Amniotic stem cell (primary cell): Measurements from ENCODE around the gene TXNDC16.
"Not testable (repeated sequence)": the region's sequence is repeated elsewhere in the genome, so short reads cannot be mapped to it uniquely, and the experiment has no call there.

Experiments
- DNase-seq: peaks from one replicate; lab custom pipeline; 2025; lab: John Stamatoyannopoulos, UW

The TXNDC16 gene

DNA sequence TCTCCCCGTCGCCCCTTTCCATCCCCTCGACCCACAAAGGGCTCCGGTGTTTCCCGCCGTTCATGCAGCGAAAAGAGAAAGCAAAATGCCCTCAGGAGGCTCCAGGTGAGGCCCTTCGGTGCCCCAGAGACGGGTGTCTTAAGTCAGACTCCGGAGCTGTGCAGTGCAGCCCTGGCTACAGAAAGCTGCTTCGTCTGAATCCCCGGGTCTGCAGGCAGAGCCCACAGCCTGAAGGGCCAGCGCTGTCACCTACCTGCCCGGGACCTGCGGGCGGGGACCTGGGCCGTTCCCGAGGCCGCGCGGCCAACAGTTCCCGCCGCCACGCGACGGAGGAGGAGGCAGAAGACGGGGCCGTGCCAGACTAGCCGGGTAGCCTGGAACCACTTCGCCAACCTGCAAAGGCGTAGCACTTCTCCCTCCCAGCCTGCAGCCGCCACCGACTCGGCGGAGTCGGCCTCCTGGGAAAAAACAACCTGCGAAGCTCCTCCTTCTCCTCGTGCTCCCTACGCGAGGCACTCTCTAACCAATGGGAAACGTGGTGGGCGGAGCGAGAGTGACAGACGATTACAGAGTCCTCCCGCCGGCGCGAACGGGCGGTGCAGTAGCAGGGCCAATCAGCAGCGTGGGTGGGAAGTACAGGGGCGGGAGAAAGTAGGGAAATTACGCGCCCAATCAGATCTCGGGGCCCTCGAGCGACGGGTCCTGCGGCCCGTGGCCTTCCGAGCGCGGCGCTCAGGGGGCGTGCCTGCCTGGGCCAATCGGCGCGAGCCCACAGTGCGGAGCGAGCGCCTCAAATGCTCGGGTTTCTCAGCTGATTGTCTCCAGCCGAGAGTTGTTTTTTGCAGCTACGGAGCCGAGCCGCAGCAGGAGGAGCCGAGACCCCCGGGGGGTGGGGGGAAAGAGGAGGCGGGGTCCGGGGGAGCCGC lies at the start of gene TXNDC16, which contains the start of gene GPR137C:
Gene TXNDC16 (minus strand): TSS at position 443 of the 926 bp plus-strand sequence. CDS start 8,948 bp downstream, outside the sequence.
Gene GPR137C (plus strand): TSS at position 774 of the 926 bp plus-strand sequence. CDS start 312 bp downstream, outside the sequence.
- DNase-seq = peak; percentile 99

DNA sequence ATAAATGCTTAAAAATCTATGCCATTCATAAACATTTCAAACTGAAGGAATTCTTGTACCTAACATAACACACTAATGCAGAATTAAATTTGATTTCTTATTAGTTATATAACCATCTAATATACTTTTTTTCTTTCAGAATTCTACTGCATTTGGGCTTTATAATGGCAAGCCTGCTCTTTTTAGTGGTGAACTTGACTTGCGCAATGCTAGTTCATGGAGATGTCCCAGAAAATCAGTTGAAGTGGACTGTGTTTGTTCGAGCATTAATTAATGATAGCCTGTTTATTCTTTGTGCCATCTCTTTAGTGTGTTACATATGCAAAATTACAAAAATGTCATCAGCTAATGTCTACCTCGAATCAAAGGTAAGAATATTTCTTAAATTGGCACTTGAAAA lies 47.7 kb upstream of the TXNDC16 start:
- no peak for DNase-seq

DNA sequence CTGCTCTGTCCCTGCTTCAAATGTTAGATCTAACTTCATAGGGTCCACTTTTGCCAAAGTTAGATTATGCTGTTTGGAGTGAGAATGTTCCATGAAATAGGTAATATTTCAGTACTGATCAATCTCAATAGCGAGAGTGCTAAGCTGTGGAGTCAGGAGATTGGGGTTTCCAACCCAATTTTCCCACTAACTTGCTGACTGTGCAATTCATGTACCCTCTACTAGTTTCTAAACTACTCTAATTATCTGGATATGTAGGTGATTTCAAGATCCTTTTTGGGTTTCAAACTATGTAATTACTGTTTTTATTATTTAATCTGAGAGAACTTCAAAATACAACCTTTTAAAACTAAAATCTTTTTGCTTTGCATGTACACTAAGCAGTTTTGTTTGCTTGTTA lies 46.3 kb upstream of the TXNDC16 start:
- DNase-seq = no peak

DNA sequence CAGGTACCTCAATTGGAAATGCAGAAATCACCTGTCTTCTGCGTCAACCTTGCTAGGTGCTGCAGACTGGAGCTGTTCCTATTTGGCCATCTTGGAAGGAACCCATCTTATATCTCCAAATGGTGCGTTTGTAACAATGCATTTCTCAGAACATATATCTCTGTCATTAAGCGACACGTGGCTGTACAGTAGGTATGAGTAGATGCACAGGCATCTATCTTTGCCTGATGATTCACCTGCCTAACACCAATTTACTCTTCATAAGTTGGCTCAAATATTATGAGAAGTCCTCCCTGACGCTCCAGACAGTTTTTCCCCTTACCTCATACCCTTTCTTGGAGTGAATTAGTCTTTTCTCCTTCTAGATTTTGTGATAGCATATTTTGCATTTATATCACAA lies 44.6 kb upstream of the TXNDC16 start:
- no peak for DNase-seq

DNA sequence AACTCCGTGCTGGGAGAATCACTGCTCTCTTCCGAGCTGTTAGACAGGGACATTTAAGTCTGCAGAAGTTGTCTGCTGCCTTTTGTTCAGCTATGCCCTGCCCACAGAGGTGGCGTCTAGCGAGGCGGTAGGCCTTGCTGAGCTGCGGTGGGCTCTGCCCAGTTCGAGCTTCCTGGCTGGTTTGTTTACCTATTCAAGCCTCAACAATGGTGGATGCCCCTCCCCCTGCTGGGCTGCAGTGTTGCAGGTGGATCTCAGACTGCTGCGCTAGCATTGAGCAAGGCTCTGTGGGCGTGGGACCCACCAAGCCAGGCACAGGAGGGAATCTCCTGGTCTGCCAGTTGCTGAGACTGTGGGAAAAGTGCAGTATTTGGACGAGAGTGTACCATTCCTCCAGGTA lies 44.0 kb upstream of the TXNDC16 start:
- DNase-seq = no peak

DNA sequence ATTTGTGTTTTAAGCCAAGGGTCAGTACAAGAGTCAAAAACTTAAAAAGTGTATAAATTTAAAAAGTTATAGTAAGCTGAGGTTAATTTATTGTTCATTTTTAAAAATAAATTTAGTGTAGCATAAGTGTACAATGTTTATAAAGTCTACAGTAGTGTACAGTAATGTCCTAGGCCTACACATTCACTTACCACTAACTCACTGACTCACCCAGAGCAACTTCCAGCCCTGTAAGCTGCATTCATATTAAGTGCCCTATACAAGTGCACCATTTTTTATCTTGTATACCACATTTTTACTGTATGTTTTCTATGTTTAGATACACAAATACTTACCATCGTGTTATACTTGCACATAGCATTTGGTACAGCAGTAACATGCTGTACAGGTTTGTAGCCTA lies 38.0 kb upstream of the TXNDC16 start:
- no peak for DNase-seq

GRCh38 chr14:52589646-52590045 lies 37.3 kb upstream of the TXNDC16 start:
- DNase-seq = no peak

GRCh38 chr14:52583544-52583943 lies 31.2 kb upstream of the TXNDC16 start:
- DNase-seq = no peak

GRCh38 chr14:52575858-52576257 lies 23.6 kb upstream of the TXNDC16 start:
- no peak for DNase-seq

DNA sequence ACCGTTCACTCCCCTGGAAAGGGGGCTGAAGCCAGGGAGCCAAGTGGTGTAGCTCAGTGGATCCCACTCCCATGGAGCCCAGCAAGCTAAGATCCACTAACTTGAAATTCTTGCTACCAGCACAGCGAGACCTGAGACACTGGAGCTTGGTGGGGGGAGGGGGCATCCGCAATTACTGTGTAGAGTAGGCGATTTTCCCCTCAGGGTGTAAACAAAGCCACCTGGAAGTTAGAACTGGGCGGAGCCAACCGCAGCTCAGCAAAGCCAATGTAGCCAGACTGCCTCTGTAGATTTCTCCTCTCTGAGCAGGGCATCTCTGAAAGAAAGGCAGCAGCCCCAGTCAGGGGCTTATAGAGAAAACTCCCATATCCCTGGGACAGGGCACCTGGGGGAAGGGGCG lies 16.1 kb upstream of the TXNDC16 start:
- DNase-seq = not testable (repeated sequence)

DNA sequence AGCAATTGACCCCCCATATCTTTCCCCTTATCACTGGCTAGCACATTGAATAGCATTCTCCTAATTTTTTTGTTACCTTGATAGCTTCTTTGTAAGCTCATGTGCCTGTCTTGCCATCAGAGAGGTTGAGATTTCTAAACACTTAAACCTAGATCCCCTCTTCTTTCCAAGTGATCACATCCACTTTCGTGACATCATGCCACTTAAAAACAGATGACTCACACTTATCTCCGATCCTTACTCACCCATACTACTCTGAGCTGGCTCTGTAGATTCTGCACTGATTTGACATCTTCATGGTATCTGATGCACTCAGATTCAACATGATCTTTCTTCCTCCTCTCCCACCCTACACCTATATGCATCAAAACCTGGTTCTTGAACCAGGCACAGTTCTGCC lies 10.8 kb upstream of the TXNDC16 start:
- DNase-seq = no peak

GRCh38 chr14:52558688-52559087 lies 6.4 kb upstream of the TXNDC16 start:
- DNase-seq = no peak

DNA sequence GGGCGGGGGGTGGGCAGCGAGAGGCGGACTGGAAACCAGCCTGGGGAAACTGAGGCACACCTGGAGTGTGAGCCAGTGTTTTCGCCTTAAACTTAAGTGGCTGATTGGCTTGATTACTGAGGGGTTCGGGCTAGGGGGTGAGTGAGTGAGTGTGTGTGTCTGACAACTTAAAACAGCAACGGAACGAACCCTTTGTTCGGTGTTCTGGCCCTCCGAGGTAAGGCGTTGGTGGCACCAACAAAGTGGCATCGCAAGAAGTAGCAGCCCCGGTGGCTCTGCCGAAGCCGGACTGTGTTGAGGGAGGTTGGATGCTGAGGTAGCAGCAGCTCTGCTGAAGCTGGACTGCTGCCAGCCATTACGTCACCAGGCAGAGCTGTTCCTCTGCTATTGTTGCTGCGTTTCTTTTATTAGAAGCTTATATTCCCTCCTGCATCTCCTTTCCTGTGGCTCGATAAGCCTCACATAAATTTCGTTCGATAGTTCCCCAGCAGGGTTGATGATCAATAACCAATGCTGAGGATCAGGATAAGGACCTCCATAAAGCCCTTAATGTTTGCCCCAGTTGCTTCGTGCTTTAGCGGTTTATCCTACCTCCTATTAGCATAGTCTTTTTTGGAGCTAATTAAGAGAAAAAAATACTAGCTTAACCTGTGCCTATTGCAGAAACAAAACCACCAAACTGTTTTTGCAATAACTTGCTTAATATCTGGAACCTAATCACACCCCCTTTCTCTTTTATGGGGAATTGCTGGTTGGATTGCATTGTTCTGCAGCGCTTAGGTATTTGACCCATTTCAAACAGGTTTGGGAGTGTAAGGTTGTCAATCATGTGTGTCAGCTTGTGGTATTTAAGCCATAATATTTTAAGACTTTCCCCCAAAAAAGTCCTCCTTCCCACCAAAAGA lies 1.6 kb upstream of the TXNDC16 start:
- peak; percentile 48 for DNase-seq

DNA sequence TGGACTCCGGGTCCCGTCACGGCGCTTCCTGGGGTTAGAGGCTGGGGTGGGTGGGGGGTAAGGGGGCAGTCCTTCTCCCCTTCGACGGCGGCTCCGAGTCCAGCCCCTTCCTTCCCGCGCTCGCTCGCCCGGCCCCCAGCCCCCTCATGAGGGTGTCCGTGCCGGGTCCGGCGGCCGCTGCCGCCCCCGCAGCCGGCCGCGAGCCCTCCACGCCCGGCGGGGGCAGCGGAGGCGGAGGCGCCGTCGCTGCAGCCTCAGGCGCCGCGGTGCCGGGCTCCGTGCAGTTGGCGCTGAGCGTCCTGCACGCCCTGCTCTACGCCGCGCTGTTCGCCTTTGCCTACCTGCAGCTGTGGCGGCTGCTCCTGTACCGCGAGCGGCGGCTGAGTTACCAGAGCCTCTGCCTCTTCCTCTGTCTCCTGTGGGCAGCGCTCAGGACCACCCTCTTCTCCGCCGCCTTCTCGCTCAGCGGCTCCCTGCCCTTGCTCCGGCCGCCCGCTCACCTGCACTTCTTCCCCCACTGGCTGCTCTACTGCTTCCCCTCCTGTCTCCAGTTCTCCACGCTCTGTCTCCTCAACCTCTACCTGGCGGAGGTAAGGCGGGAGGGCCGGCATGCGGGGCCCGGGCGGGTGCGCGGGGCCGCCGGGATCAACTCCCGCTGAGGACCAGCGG lies 831 bp upstream of the TXNDC16 start:
- no peak for DNase-seq

- DNase-seq = no peak
These were observed 626 bp downstream of the TXNDC16 start for GRCh38 chr14:52551696-52552062.

- no peak for DNase-seq
These were observed 1.1 kb downstream of the TXNDC16 start for GRCh38 chr14:52551205-52551604.

DNA sequence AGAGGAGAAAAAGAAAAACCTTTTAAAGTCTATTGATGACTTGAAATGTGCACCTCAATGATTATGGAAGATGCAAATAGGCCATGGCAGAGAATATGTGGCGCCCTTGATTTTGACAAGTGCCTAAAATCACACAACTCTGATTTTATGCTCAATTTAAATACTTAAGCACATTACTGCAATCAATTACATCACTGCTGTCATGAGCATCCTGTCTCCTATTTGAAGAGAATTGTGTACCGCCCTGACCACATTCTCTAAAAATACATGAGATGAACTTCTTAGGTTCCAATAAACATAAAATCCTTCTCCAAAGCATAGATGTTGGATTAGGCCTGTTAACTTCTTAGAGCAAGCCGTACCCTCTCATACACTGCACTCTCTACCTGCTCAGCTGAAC lies 1.6 kb downstream of the TXNDC16 start:
- no peak for DNase-seq

GRCh38 chr14:52547526-52547925 lies 4.8 kb downstream of the TXNDC16 start:
- no peak for DNase-seq

- DNase-seq = no peak
These were observed 5.3 kb downstream of the TXNDC16 start for GRCh38 chr14:52547027-52547426.

DNA sequence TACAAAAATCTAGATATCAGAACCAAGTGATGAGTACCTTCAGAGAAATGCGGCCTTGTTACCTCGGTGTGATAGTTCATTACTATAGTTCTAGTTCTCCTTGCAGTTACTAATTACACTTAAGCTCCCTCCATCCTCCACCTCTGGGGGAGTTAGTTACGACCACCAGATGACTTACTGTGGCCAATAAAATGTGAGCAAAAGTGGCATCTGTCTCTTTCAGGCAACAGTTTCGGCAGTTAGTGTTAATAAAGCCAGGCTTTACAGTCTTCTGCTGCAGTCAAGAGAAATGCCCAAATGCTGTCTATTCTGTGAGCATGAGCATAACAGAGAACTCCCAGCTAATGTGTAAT lies 6.0 kb downstream of the TXNDC16 start:
- no peak for DNase-seq

GRCh38 chr14:52545584-52546317 lies 6.6 kb downstream of the TXNDC16 start:
- no peak for DNase-seq

DNA sequence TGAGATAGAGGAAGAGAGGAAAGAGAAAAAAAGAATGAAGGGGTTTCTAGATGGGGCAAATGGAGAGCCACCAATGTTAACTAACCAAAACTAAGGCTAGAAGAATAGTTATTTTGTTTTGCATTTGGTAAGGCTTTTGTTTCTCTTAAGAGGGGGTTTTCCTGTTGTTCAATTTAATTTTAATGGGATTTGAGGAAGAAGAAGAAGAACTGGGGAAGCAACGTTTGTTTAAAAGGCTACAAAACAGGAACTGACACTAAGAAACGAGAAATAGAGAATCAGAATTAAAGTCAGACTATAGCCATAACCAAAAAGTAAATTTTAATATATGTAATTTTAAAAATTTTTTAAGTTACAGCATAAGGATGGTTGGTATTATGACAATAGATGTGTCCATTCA lies 13.7 kb downstream of the TXNDC16 start:
- no peak for DNase-seq
